Activated T-helper 2 cell treated with anti-CD3 and anti-CD28 coated beads, Interferon-gamma antibody, Interleukin-2, Interleukin-4, amounts not matched to agents 10 μg/mL and 5 μg/mL and 100 μg/mL, durations not matched to agents 14 hours and 24 hours and 36 hours (primary cell): ENCODE data around the gene SOHLH2. TPM values are rescaled to one million over a fixed set of nuclear protein-coding genes. Genes with fewer than 3 reads are reported as not detected.

Experiments used
- DNase-seq: peaks from one replicate; pipeline ENCODE4 v3.0.0; 2021; ENCODE audit warnings: low spot score
- H3K27ac Mint-ChIP-seq: one replicate; pipeline ENCODE4 v1.8.0; 2021; ENCODE audit warnings: mixed read lengths
- H3K27me3 Mint-ChIP-seq: one replicate; pipeline ENCODE4 v1.8.0; 2021; ENCODE audit warnings: low read depth, mixed read lengths
- H3K36me3 Mint-ChIP-seq: one replicate; pipeline ENCODE4 v1.8.0; 2021; ENCODE audit warnings: low read depth, mixed read lengths
- H3K4me1 Mint-ChIP-seq: one replicate; pipeline ENCODE4 v1.8.0; 2021; ENCODE audit warnings: low read depth, mixed read lengths
- H3K4me3 Mint-ChIP-seq: one replicate; pipeline ENCODE4 v1.8.0; 2021; ENCODE audit warnings: low read depth, mild to moderate bottlenecking, moderate library complexity, mixed read lengths
- H3K9me3 Mint-ChIP-seq: one replicate; pipeline ENCODE4 v1.8.0; 2021; ENCODE audit warnings: mixed read lengths
- intact Hi-C: fragments of 100-400 bp; cut with micrococcal nuclease; formaldehyde crosslinking; loops from one replicate; pipeline ENCODE4 v1.15.1; 2023
- total RNA-seq: library from RNA; stranded (reverse); gene quantifications from 2 replicates; pipeline ENCODE4 v1.2.3, GENCODE V29; 2022

Gene SOHLH2
- total RNA-seq, 1 donor from 2014 or later = not detected

- H3K27ac Mint-ChIP-seq = no peak overlapping the region
- intact Hi-C loops = no loop called here
- H3K36me3 Mint-ChIP-seq = no peaks in the 10 kb centered on the region
These were observed 5.5 kb upstream of the SOHLH2 start for GRCh38 chr13:36219883-36220282.

GRCh38 chr13:36217456-36217855 is 3.1 kb upstream of the SOHLH2 start:
- no peaks in the 10 kb centered on the region for H3K27me3 Mint-ChIP-seq
- H3K4me1 Mint-ChIP-seq = no peaks in the 10 kb centered on the region
- no peaks in the 10 kb centered on the region for H3K36me3 Mint-ChIP-seq
- H3K27ac Mint-ChIP-seq = no peak overlapping the region
- no peak for DNase-seq
- no peak overlapping the region for H3K4me3 Mint-ChIP-seq
- intact Hi-C loops = no loop called here
- peaks cover 5% of the 10 kb centered on the region for H3K9me3 Mint-ChIP-seq

More at GRCh38 chr13:36219883-36220282, 5.5 kb upstream of the SOHLH2 start:
- Mint-ChIP-seq H3K27me3 (no peaks in the 10 kb centered on the region), H3K4me1 (no peaks in the 10 kb centered on the region), H3K9me3 (peaks cover 14% of the 10 kb centered on the region), H3K4me3 (no peak overlapping the region)
- DNase-seq = no peak

GRCh38 chr13:36212789-36213188 is 1.6 kb downstream of the SOHLH2 start:
- Mint-ChIP-seq H3K27ac (no peak overlapping the region), H3K4me1 (no peaks in the 10 kb centered on the region), H3K27me3 (no peaks in the 10 kb centered on the region), H3K9me3 (no peaks in the 10 kb centered on the region), H3K36me3 (no peaks in the 10 kb centered on the region), H3K4me3 (no peak overlapping the region)
- no peak for DNase-seq
- intact Hi-C loops = no loop called here

GRCh38 chr13:36211567-36211966 is 2.8 kb downstream of the SOHLH2 start:
- no peak overlapping the region for H3K4me3 Mint-ChIP-seq
- H3K9me3 Mint-ChIP-seq = no peaks in the 10 kb centered on the region
- H3K36me3 Mint-ChIP-seq = no peaks in the 10 kb centered on the region
- H3K27ac Mint-ChIP-seq = no peak overlapping the region
- intact Hi-C loops = no loop called here
- H3K4me1 Mint-ChIP-seq = no peaks in the 10 kb centered on the region
- DNase-seq = no peak
- no peaks in the 10 kb centered on the region for H3K27me3 Mint-ChIP-seq

- H3K4me1 Mint-ChIP-seq = no peaks in the 10 kb centered on the region
- intact Hi-C loops = no loop called here
These were observed 3.6 kb downstream of the SOHLH2 start for GRCh38 chr13:36210738-36211137.

GRCh38 chr13:36207672-36208071 is 6.7 kb downstream of the SOHLH2 start:
- H3K27me3 Mint-ChIP-seq = no peaks in the 10 kb centered on the region
- no peak overlapping the region for H3K27ac Mint-ChIP-seq
- no peaks in the 10 kb centered on the region for H3K9me3 Mint-ChIP-seq
- intact Hi-C loops = no loop called here
- no peak overlapping the region for H3K4me3 Mint-ChIP-seq
- DNase-seq = no peak
- no peaks in the 10 kb centered on the region for H3K36me3 Mint-ChIP-seq
- no peaks in the 10 kb centered on the region for H3K4me1 Mint-ChIP-seq

More at GRCh38 chr13:36210738-36211137, 3.6 kb downstream of the SOHLH2 start:
- DNase-seq = no peak
- Mint-ChIP-seq H3K27me3 (no peaks in the 10 kb centered on the region), H3K4me3 (no peak overlapping the region), H3K27ac (no peak overlapping the region), H3K9me3 (no peaks in the 10 kb centered on the region), H3K36me3 (no peaks in the 10 kb centered on the region)

- DNase-seq = no peak
- Mint-ChIP-seq H3K36me3 (no peaks in the 10 kb centered on the region), H3K4me3 (no peak overlapping the region), H3K27me3 (no peaks in the 10 kb centered on the region), H3K27ac (no peak overlapping the region), H3K9me3 (no peaks in the 10 kb centered on the region), H3K4me1 (no peaks in the 10 kb centered on the region)
- intact Hi-C loops = no loop called here
These were observed 21.1 kb downstream of the SOHLH2 start for GRCh38 chr13:36193151-36193855.

GRCh38 chr13:36192166-36192565 is 22.2 kb downstream of the SOHLH2 start:
- H3K27me3 Mint-ChIP-seq = no peaks in the 10 kb centered on the region
- no peak overlapping the region for H3K4me3 Mint-ChIP-seq
- no peaks in the 10 kb centered on the region for H3K4me1 Mint-ChIP-seq
- intact Hi-C loops = no loop called here
- no peak overlapping the region for H3K27ac Mint-ChIP-seq
- H3K36me3 Mint-ChIP-seq = no peaks in the 10 kb centered on the region
- H3K9me3 Mint-ChIP-seq = no peaks in the 10 kb centered on the region
- no peak for DNase-seq

- no peaks in the 10 kb centered on the region for H3K27me3 Mint-ChIP-seq
- DNase-seq = no peak
- intact Hi-C loops = no loop called here
- no peaks in the 10 kb centered on the region for H3K4me1 Mint-ChIP-seq
- H3K36me3 Mint-ChIP-seq = no peaks in the 10 kb centered on the region
- no peak overlapping the region for H3K4me3 Mint-ChIP-seq
- no peaks in the 10 kb centered on the region for H3K9me3 Mint-ChIP-seq
- H3K27ac Mint-ChIP-seq = no peak overlapping the region
These were observed 23.6 kb downstream of the SOHLH2 start for GRCh38 chr13:36190771-36191170.

GRCh38 chr13:36188441-36188840 is 25.9 kb downstream of the SOHLH2 start:
- DNase-seq = no peak
- H3K27me3 Mint-ChIP-seq = no peaks in the 10 kb centered on the region
- no peaks in the 10 kb centered on the region for H3K4me1 Mint-ChIP-seq
- intact Hi-C loops = no loop called here
- H3K9me3 Mint-ChIP-seq = peaks cover 2% of the 10 kb centered on the region
- no peak overlapping the region for H3K27ac Mint-ChIP-seq
- no peaks in the 10 kb centered on the region for H3K36me3 Mint-ChIP-seq
- H3K4me3 Mint-ChIP-seq = no peak overlapping the region

- H3K4me3 Mint-ChIP-seq = no peak overlapping the region
- peaks cover 8% of the 10 kb centered on the region for H3K9me3 Mint-ChIP-seq
- no peak overlapping the region for H3K27ac Mint-ChIP-seq
- no peaks in the 10 kb centered on the region for H3K27me3 Mint-ChIP-seq
- H3K36me3 Mint-ChIP-seq = no peaks in the 10 kb centered on the region
- no peaks in the 10 kb centered on the region for H3K4me1 Mint-ChIP-seq
- intact Hi-C loops = no loop called here
- DNase-seq = no peak
These were observed 30.5 kb downstream of the SOHLH2 start for GRCh38 chr13:36183901-36184300.

GRCh38 chr13:36175621-36176020 is 38.7 kb downstream of the SOHLH2 start:
- H3K27me3 Mint-ChIP-seq = no peaks in the 10 kb centered on the region
- H3K9me3 Mint-ChIP-seq = no peaks in the 10 kb centered on the region
- no peak for DNase-seq
- no peaks in the 10 kb centered on the region for H3K4me1 Mint-ChIP-seq
- no peak overlapping the region for H3K27ac Mint-ChIP-seq
- H3K4me3 Mint-ChIP-seq = no peak overlapping the region
- no peaks in the 10 kb centered on the region for H3K36me3 Mint-ChIP-seq
- intact Hi-C loops = no loop called here

- intact Hi-C loops = no loop called here
- Mint-ChIP-seq H3K27me3 (no peaks in the 10 kb centered on the region), H3K9me3 (no peaks in the 10 kb centered on the region), H3K4me1 (no peaks in the 10 kb centered on the region), H3K27ac (no peak overlapping the region), H3K36me3 (no peaks in the 10 kb centered on the region), H3K4me3 (no peak overlapping the region)
- no peak for DNase-seq
These were observed 39.4 kb downstream of the SOHLH2 start for GRCh38 chr13:36174923-36175322.
